ENCODE measurements around the gene UGT1A3. TPM values are rescaled to one million over a fixed set of nuclear protein-coding genes. Genes with fewer than 3 reads are reported as not detected.

UGT1A3 gene
- not detected in 2 replicates for total RNA-seq

DNA sequence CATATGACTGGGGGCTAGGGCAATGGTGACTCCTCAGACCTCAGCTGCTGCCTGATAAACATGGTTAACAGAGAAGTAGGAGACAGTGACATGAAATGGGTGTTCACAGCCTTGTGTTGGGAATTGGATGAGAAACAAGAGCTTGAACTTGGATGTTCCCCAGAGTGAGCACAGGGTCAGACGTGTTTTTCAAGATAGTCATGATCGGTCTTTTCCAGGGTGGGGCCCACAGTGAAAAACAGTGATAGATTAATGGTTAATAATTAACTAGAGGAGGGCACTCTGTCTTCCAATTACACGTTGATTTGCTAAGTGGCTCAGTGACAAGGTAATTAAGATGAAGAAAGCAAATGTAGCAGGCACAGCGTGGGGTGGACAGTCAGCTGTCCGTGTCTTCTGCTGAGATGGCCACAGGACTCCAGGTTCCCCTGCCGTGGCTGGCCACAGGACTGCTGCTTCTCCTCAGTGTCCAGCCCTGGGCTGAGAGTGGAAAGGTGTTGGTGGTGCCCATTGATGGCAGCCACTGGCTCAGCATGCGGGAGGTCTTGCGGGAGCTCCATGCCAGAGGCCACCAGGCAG lies at the start of gene UGT1A3:
Gene UGT1A3 (plus strand): TSS at position 320 of the 579 bp plus-strand sequence. CDS start 85 bp downstream, at position 405.

DNA sequence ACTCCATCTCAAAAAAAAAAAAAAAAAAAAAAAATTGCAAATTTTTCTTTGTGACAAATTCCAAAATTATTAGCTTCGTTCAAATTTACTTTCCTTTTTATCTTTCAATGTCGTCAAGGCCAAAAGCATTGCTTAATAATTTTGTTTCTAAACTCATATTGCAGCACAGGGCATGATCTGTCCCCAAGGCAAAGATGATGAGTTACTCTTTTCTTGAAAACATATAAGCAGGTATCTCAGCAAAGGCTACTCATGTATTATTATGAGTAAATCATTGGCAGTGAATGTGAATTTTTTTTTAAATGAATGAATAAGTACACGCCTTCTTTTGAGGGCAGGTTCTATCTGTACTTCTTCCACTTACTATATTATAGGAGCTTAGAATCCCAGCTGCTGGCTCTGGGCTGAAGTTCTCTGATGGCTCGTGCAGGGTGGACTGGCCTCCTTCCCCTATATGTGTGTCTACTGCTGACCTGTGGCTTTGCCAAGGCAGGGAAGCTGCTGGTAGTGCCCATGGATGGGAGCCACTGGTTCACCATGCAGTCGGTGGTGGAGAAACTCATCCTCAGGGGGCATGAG lies 47.2 kb upstream of the UGT1A3 start, which contains the start of gene UGT1A7:
Gene UGT1A7 (plus strand): TSS at position 381 of the 579 bp plus-strand sequence. CDS start 37 bp downstream, at position 418.

DNA sequence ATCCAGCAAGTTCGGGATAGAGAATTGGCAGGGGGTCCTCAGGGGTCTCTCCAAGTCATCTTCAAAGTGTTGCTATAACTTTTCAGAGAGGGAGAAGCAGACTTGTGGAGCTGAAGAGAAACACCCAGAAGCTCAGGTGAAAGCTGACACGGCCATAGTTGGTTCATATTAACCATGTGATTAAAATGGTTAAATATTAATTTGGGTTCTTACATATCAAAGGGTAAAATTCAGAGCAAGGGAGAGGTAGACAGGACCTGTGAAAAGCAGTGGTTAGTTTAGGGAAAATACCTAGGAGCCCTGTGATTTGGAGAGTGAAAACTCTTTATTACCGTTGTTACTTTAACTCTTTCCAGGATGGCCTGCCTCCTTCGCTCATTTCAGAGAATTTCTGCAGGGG lies 36.2 kb upstream of the UGT1A3 start, which contains the start of gene UGT1A6:
Gene UGT1A6 (plus strand): TSS at position 243 of the 400 bp plus-strand sequence. CDS start 115 bp downstream, at position 358.

GRCh38 chr2:233712611-233713261 lies 16.1 kb upstream of the UGT1A3 start, which contains the start of gene UGT1A5:
Gene UGT1A5 (plus strand): TSS chr2:233712907. CDS start chr2:233712992, 85 bp downstream.

DNA sequence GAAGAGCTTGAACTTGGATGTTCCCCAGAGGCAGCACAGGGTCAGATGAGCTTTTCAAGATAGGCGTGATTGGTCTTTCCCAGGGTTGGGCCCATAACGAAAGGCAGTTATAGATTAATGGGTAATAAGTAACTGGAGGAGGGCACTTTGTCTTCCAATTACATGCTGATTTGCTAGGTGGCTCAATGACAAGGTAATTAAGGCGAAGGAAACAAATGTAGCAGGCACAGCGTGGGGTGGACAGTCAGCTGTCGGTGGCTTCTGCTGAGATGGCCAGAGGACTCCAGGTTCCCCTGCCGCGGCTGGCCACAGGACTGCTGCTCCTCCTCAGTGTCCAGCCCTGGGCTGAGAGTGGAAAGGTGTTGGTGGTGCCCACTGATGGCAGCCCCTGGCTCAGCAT lies 10.3 kb upstream of the UGT1A3 start, which contains the start of gene UGT1A4:
Gene UGT1A4 (plus strand): TSS at position 185 of the 400 bp plus-strand sequence. CDS start 85 bp downstream, at position 270.

DNA sequence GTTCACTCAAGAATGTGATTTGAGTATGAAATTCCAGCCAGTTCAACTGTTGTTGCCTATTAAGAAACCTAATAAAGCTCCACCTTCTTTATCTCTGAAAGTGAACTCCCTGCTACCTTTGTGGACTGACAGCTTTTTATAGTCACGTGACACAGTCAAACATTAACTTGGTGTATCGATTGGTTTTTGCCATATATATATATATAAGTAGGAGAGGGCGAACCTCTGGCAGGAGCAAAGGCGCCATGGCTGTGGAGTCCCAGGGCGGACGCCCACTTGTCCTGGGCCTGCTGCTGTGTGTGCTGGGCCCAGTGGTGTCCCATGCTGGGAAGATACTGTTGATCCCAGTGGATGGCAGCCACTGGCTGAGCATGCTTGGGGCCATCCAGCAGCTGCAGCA lies 31.2 kb downstream of the UGT1A3 start, which contains the start of gene UGT1A1:
Gene UGT1A1 (plus strand): TSS at position 228 of the 400 bp plus-strand sequence. CDS start 18 bp downstream, at position 246.

GRCh38 chr2:233778030-233778429 lies 49.2 kb downstream of the UGT1A3 start, which contains the start of gene MROH2A:
Gene MROH2A (plus strand): TSS chr2:233778330. CDS start chr2:233779359, 1,029 bp downstream.

Other genes with a start within 250 kb of the UGT1A3 start
- gene USP40, start 162.3 kb upstream of the UGT1A3 start, total RNA-seq: 22.0 and 28.2 TPM in 2 replicates
- not detected in 2 replicates for gene UGT1A8, start 111.4 kb upstream of the UGT1A3 start, total RNA-seq
- not detected in 2 replicates for gene UGT1A10, start 92.6 kb upstream of the UGT1A3 start, total RNA-seq
- gene UGT1A9, start 57.1 kb upstream of the UGT1A3 start, total RNA-seq: not detected in 2 replicates
- gene UGT1A7, start 47.1 kb upstream of the UGT1A3 start, total RNA-seq: not detected in 2 replicates
- gene UGT1A6, start 36.2 kb upstream of the UGT1A3 start, total RNA-seq: not detected in 2 replicates
- gene UGT1A5, start 16.1 kb upstream of the UGT1A3 start, total RNA-seq: not detected in 2 replicates
- not detected in 2 replicates for gene UGT1A4, start 10.3 kb upstream of the UGT1A3 start, total RNA-seq
- gene UGT1A1, start 31.2 kb downstream of the UGT1A3 start, total RNA-seq: not detected in 2 replicates
- gene MROH2A, start 49.3 kb downstream of the UGT1A3 start, total RNA-seq: not detected in 2 replicates
- 15.1 and 34.6 TPM in 2 replicates for gene HJURP, start 125.5 kb downstream of the UGT1A3 start, total RNA-seq
- 0.20 and 0.73 TPM in 2 replicates for gene TRPM8, start 188.3 kb downstream of the UGT1A3 start, total RNA-seq